DND-41 (cell line): ENCODE results near the gene TXK.

Experiments used
- ATAC-seq: fragments of 200-7000 bp; cut with Tn5 transposase; 3 replicates; pipeline ENCODE4 v1.9.1; 2021; ENCODE audit warnings: low read depth; ENCODE audit not compliant: insufficient read depth
- DNase-seq: peaks from one replicate; pipeline ENCODE4 v3.0.0-alpha.2; 2020
- H2AFZ ChIP-seq: 2 replicates; pipeline ENCODE4 v1.6.0; 2012; ENCODE audit warnings: low read depth, low read length
- H3K27ac ChIP-seq: 2 replicates; pipeline ENCODE4 v1.5.1; 2012; ENCODE audit warnings: low read length, inconsistent platforms
- H3K27me3 ChIP-seq: fragments of 200-600 bp; sonication (generic); 2 replicates; pipeline ENCODE4 v1.6.0; 2012; ENCODE audit warnings: low read length, mild to moderate bottlenecking, inconsistent platforms; ENCODE audit not compliant: insufficient read depth, poor library complexity
- H3K36me3 ChIP-seq: 2 replicates; pipeline ENCODE4 v1.5.1; 2012; ENCODE audit warnings: low read length, inconsistent platforms; ENCODE audit not compliant: insufficient read depth
- H3K4me1 ChIP-seq: 2 replicates; pipeline ENCODE4 v1.5.1; 2012; ENCODE audit warnings: mild to moderate bottlenecking, low read length; ENCODE audit not compliant: insufficient read depth
- H3K4me2 ChIP-seq: 2 replicates; pipeline ENCODE4 v1.6.0; 2012; ENCODE audit warnings: mild to moderate bottlenecking, moderate library complexity, low read length, inconsistent platforms; ENCODE audit not compliant: insufficient read depth
- H3K4me3 ChIP-seq, 2 experiments: fragments of 200-600 bp in 1 of 2; shearing (Covaris generic) in 1 of 2; 2 replicates each; pipeline ENCODE4 v1.5.1; 2012 to 2016; ENCODE audit warnings: inconsistent platforms in 2 of 2, low read length in 2 of 2, mild to moderate bottlenecking in 2 of 2, low read depth in 1 of 2, moderate library complexity in 1 of 2
- H3K79me2 ChIP-seq: 2 replicates; pipeline ENCODE4 v1.6.0; 2012; ENCODE audit warnings: low read length, inconsistent platforms; ENCODE audit not compliant: insufficient read depth
- H3K9ac ChIP-seq: 2 replicates; pipeline ENCODE4 v1.6.0; 2012; ENCODE audit warnings: low read depth, mild to moderate bottlenecking, inconsistent platforms, low read length, moderate library complexity
- H3K9me3 ChIP-seq: 2 replicates; pipeline ENCODE4 v1.5.1; 2012; ENCODE audit warnings: low read length, moderate library complexity, mild to moderate bottlenecking, inconsistent platforms; ENCODE audit not compliant: insufficient read depth, severe bottlenecking
- H4K20me1 ChIP-seq: 2 replicates; pipeline ENCODE4 v1.6.0; 2012; ENCODE audit warnings: low read length; ENCODE audit not compliant: insufficient read depth
- EZH2 ChIP-seq: IDR thresholded peaks from 3 replicates; pipeline ENCODE4 v1.6.1; 2012; ENCODE audit warnings: borderline replicate concordance, low read depth, mild to moderate bottlenecking, moderate library complexity, low read length, inconsistent platforms; ENCODE audit not compliant: severe bottlenecking
- TF ChIP-seq, protein P1 (sequence below): IDR thresholded peaks from 2 replicates; pipeline ENCODE4 v1.5.1; 2012; ENCODE audit warnings: borderline replicate concordance, low read length, moderate library complexity, mild to moderate bottlenecking; ENCODE audit not compliant: poor library complexity, severe bottlenecking; ENCODE audit errors: extremely low read depth

Gene TXK

GRCh38 chr4:48162162-48162561, 28.1 kb upstream of the TXK start:
- no peaks in the 10 kb centered on the region for H3K9me3 ChIP-seq
- no peak for DNase-seq
- H3K27me3 ChIP-seq, result peaks cover 2% of the 10 kb centered on the region
- no peak for TF ChIP-seq EZH2
- TF ChIP-seq, protein P1, sequence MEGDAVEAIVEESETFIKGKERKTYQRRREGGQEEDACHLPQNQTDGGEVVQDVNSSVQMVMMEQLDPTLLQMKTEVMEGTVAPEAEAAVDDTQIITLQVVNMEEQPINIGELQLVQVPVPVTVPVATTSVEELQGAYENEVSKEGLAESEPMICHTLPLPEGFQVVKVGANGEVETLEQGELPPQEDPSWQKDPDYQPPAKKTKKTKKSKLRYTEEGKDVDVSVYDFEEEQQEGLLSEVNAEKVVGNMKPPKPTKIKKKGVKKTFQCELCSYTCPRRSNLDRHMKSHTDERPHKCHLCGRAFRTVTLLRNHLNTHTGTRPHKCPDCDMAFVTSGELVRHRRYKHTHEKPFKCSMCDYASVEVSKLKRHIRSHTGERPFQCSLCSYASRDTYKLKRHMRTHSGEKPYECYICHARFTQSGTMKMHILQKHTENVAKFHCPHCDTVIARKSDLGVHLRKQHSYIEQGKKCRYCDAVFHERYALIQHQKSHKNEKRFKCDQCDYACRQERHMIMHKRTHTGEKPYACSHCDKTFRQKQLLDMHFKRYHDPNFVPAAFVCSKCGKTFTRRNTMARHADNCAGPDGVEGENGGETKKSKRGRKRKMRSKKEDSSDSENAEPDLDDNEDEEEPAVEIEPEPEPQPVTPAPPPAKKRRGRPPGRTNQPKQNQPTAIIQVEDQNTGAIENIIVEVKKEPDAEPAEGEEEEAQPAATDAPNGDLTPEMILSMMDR, result no peak
- no peaks in the 10 kb centered on the region for H4K20me1 ChIP-seq
- H3K27ac ChIP-seq, result no peak overlapping the region
- H3K4me2 ChIP-seq, result no peak overlapping the region
- no peaks in the 10 kb centered on the region for H3K36me3 ChIP-seq
- H3K4me3 ChIP-seq, result no peak overlapping the region
- H3K4me1 ChIP-seq, result no peaks in the 10 kb centered on the region
- H3K79me2 ChIP-seq, result no peaks in the 10 kb centered on the region
- ATAC-seq, result no peak
- H3K9ac ChIP-seq, result no peak overlapping the region
- H2AFZ ChIP-seq, result no peak overlapping the region

- TF ChIP-seq, protein P1, result no peak
- TF ChIP-seq EZH2, result no peak
- no peak overlapping the region for H3K4me2 ChIP-seq
- H3K36me3 ChIP-seq, result no peaks in the 10 kb centered on the region
- no peaks in the 10 kb centered on the region for H4K20me1 ChIP-seq
- peaks cover 9% of the 10 kb centered on the region for H3K9me3 ChIP-seq
- no peak overlapping the region for H2AFZ ChIP-seq
- no peak overlapping the region for H3K9ac ChIP-seq
- DNase-seq (no peak), ATAC-seq (no peak)
- no peak overlapping the region for H3K4me3 ChIP-seq
- no peaks in the 10 kb centered on the region for H3K79me2 ChIP-seq
- H3K27ac ChIP-seq, result no peak overlapping the region
- no peaks in the 10 kb centered on the region for H3K4me1 ChIP-seq
- no peaks in the 10 kb centered on the region for H3K27me3 ChIP-seq
Observed at GRCh38 chr4:48157271-48157670, 23.2 kb upstream of the TXK start.

DNA sequence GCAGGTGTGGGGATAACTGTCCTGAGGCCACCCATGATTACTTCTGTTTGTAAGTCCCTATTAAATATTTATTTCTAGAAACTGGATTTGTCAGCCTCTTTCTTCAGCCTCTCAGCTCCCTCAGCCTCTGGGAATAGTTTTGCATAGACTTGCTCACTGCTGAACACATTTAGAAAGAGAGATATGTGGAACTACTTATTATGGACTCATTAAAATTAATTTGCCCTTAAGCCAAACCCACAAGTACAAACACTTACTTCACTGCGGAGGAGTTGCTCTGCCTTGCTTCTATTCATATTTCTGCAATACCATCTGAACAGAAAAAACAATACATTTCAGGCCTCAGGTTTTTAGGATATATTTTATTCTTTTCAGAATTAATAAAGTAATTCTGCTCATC, 22.4 kb upstream of the TXK start:
- Histone ChIP-seq H2AFZ (no peak overlapping the region), H3K4me2 (no peak overlapping the region), H3K9ac (no peak overlapping the region), H3K36me3 (no peaks in the 10 kb centered on the region), H3K27me3 (no peaks in the 10 kb centered on the region), H3K9me3 (peaks cover 9% of the 10 kb centered on the region), H3K4me3 (no peak overlapping the region), H3K4me1 (no peaks in the 10 kb centered on the region), H4K20me1 (no peaks in the 10 kb centered on the region), H3K79me2 (no peaks in the 10 kb centered on the region), H3K27ac (no peak overlapping the region)
- DNase-seq (no peak), ATAC-seq (no peak)
- no peak for TF ChIP-seq EZH2
- TF ChIP-seq, protein P1, result no peak
